HG03457 (cell line): ENCODE data around the gene RAC2.

Experiments used
- ATAC-seq: cut with Tn5 transposase; IDR thresholded peaks from one replicate; pipeline ENCODE4 v1.9.1; 2021; ENCODE audit warnings: moderate number of reproducible peaks; ENCODE audit not compliant: unreplicated experiment

The RAC2 gene

DNA sequence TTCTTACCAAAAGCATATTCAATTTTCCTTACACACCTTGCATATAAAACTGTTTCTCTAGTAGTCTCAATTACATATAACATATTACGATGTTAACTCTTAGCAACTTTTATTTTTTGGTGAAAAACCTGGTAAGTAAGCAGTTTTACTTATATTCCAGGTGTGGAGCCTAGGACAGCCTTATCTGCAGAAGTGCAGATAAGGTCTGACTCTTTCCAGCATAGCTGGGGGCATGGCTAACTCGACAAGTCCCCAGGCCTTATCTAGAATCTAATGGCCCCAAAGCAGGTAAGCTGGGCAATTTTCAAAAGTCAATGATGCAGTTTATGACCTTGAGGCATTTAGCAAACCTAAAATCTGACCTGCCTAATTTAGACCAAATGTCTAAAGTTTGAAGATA is 51.9 kb downstream of the RAC2 start:
- ATAC-seq = no peak

DNA sequence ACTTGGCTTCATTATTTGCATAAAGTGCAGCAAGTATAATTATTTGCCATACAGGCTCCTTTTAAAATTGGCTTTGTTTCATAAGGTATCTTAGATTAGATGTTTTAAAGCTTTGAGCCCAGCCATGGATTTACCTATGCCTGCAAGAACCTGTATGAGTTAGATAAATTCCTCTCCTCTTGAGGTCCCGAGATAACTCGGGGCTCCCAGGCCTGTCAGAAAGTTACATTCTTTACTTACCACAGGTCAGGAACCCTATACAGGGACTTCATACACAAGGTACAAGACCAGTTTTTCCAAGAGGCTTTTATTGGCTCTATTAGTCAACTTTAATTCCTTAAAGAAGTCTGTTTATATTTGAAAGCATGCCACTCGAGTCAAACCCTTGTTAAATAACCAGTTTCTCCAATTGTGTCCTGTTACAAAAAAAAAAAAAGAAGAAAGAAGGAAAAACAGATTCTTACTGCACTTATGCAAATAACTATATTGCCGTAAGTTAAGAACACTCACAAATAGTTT is 53.7 kb downstream of the RAC2 start:
- no peak for ATAC-seq

DNA sequence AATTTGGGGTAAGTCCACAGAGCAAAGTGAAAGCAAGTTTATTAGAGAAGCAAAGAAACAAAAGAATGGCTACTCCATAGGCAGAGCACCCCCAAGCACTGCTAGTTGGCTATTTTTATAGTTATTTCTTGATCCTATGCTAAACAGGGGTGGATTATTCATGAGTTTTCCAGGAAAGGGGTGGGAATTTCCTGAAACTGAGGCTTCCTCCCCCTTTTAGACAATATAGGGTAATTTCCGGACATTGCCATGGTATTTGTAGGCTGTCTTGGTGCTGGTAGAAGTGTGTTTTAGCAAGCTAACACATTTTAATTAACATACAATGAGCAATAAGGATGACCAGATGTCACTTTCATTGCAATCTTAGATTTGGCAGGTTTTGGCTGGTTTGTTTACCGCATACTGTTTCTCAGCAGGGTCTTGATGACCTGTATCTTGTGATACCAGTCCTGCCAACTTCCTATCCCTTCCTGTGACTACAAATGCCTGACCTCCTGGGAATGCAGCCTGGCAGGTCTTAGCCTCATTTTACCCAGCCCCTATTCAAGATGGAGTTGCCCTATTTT is 55.1 kb downstream of the RAC2 start:
- ATAC-seq = no peak

DNA sequence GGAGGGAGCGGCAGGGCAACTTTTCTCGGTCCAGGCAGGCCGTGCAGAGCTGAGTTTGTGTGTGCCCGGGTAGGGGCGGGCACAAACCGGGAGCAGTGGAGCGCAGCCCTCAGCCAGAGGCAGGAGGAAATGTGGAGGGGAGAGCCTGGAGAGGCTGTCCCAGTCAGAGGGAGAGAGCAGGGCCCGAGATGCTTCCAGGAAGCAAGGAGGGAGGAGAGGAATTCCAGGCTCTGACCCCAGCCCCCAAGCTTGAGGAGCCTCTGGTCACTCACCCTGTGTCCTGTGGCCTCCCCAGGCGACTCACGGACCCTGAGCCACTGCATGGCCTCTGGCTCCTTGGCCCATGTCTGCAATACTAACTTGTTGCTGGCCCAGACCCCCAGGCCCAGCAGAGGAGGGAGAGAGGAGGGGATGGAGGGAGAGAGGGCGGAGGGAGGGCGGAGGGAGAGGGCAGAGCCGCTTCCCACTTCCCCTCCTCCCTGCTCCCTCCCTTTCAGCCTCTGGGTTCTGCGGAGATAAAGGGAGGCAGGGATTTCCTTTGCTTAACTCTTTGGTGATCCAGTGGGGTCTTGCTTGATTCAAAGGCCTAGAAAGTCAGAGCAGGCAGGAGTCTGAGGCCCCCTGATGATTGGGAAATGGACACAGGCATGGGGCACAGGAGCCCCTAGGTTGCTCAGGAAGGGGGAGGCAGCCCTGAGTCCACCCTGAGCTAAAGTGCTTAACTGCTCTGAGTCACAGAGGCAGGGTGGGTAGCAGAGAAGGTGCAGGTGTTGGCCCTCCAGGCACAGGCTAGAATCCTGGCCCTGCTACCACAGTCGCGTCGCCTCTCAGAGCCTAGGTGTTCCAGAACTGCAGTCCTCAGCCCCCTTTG is 55.9 kb downstream of the RAC2 start, which contains the start of gene C1QTNF6:
Gene C1QTNF6 (minus strand): TSS at position 357 of the 871 bp plus-strand sequence. CDS start 34 bp downstream, at position 323.
- no peak for ATAC-seq

DNA sequence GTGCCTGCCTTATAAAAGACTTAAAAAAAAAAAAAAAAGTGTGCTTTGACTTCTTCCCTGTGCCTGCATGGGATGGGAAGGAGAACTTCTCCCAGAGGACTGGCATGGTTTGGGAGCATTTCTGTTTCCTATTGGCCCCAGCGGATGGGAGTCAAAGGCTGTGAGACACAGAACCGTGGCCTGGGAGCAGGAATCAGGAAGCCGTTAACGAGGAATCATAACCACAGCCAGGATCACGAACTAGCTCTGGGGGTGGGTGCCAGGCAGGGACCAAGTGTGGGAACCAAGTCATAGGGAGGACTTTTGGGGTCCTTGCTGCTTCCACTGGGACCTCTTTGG is 56.5 kb downstream of the RAC2 start:
- no peak for ATAC-seq

DNA sequence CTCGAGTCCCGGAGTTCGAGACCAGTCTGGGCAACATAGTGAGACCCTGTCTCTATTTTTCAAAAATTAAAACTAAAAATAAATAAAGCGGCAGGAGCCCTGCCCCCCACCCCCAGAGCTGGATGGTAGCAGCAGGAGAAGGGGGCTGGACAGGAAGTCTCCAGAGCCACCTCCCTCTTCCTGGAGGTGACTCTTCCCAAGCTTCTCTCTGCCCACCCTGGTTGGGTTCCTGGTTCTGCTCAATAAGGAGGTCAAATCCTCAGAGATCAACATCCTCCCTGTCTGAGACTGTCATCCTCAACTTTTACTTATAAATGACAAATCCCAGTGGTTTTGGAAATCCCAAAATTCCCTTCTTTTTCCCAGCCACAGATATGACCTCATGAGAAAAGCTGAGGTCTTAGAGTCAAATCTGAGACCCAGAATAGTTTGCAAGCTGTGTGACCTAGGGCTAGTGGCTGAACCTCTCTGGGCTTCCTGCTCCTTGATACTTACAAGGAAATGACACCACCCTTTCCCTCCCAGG is 57.0 kb downstream of the RAC2 start:
- no peak for ATAC-seq

DNA sequence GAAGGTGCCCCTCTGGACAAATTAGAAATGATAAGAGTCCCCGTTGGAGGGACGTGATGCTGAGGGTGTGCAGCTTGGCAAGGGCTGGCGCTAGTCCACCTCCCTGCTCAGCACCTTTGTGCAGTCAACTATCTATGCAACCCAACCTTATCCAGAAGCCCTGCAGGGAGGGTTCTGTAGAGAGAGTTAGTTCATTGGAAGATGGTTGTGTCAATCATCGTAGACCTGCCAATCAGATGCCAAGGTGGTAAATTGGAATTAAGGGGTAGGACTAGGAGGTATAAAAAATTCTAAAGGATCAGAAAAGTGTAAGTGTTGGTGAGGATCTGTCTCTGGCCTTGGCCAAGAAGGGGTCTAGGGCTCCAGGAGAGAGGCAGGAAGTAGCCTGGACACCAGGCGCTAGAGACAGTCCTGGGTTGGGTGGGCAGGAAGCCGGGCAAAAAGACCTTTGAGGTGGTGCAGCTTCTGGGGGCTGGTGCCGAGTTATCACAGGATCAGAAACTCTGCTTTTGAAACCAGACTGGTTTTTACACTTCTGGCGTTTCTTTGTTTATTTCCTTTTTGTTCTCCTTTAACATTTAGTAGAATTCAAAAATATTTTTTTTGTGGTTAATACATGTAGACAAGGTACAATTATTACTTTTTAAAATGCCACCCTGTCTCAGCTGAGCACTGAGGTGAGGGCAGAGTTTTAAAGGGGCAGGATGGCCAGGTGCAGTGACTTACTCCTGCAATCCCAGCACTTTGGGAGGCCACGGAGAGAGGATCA is 57.7 kb downstream of the RAC2 start:
- ATAC-seq = no peak

DNA sequence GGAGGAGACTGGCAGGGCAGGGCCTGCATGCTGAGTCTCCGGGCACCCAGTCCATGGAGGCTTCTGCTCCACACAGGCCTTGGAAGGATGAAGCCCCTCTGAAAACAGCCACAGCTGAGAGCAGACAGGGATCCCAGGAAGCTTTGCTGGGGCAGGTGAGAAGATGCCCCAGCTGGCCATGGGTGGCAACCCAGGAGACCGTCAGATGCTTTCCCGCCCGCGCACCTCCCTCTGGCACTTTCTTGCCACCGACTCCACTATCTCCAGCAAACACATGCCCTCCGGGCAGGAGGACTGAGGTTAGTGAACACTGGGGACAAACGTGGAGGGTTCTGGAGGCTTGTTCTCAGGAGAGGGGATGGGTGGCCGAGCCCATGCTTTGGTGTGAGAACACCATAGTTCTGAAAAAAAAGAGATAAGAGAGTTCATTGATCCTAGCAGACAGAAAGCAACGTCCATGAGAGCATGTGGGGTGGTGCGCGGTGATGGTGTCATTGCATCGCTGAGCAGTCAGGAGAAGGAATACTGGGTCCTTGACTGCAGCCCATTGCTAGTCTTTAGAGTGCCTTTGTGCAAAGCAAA is 58.3 kb downstream of the RAC2 start:
- no peak for ATAC-seq

DNA sequence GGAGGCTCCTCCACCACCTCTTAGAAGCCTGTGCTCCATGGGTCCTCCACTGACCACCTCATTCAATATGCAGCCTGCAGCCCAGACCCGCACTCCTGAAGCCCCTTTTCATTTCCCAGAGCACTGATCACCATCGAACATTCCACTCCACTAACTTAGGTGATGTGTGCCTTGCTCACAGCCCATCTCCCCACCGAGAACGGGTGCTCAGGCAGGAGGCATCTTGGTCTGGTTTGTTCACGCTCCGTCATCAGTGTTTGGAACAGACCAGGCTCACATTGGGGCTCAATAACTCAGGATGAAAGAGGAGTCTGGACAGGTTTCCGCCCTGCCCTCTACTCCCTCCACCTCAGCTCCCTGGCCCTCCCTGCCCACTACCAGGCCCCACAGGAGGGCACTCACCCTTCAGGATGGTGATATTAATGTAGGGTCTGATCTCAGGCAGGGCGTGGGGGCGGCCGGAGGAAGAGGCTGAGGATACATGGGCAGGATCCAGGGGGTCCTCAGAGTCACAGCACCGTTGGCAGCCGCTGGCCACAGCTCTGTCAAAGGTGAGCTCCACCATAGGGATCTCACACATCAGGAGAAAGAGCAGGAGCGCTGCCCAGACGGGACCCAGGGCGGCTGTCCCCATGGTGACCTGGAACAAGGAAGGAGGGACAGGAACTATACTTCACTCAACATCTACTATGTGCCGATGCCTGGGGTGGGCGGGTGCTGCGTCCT is 59.1 kb downstream of the RAC2 start:
- ATAC-seq = no peak

DNA sequence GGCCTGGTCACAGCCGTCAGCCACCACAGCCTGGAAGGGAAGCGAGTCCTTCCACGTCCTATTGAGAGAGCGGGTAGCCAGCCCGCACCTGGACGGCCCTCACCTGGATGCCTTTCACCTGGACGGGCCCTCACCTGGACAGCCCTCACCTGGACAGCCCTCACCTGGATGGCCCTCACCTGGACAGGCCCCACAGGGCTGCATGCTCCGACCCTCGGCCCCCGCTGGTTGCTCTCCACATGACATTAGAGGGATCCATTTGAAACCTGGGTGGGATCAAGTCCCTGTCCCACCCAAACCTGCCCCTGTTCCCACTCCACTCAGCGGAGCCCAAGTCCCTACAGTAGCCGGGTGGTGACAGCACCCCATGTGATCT is 59.7 kb downstream of the RAC2 start:
- ATAC-seq = no peak

DNA sequence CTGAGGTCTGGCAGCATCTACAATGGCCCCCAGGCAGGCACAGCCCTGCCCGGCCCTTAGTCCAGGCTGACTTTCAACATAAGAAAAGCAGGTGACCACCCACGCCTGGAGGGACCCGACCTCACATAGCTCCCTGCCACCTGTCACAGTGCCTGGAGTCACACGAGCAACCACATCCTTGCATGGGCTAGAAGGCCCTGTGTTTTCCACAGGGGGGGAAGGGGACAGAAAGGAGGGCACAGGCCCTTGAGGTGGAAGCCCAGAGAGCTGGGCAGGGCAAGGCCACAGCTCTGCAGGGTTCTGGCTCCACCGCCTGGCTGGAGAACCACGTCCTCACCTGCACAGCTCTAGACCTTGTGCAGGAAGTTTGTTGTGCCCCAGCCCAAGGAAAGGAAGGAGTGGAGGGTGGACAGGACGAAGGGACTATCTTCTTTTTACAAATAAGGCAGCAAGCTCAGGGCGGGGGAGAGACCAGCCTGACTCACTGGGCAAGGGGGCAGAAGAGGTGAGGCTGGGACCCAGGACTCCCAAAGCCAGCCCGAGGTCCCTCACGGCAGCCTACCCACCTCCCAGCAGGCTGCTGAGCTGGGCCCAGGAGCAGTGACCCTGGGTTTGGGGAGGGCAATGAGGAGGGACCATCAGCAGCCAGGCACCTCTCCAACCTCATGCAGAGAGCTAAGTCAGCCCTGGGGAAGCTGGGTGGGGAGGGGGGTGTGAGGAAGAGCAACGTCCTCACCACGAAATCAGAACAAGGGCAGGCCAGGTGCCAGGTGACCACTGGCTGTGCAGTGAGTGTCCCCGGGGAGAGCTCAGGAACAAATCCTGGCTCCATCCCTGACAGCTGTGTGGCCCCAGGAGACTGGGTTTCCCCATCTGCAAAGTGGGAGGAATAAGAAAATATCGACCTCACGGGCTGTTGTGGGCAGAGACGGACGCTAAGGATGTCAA is 60.4 kb downstream of the RAC2 start:
- ATAC-seq = no peak

DNA sequence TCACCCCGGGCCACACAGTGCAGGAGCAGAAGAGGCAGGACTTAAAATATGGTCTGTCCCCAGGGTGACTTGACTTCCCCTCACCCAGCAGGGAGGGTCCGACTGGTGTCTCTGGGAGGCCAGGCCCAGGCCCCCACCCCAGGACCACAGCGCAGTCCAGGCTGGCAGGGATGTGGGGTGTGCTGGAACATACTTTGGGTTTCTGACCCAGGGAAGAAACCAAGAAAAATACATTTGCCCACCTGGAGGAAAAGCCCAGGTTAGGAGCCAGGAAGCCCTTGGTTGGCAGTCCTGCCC is 61.2 kb downstream of the RAC2 start:
- ATAC-seq = no peak

DNA sequence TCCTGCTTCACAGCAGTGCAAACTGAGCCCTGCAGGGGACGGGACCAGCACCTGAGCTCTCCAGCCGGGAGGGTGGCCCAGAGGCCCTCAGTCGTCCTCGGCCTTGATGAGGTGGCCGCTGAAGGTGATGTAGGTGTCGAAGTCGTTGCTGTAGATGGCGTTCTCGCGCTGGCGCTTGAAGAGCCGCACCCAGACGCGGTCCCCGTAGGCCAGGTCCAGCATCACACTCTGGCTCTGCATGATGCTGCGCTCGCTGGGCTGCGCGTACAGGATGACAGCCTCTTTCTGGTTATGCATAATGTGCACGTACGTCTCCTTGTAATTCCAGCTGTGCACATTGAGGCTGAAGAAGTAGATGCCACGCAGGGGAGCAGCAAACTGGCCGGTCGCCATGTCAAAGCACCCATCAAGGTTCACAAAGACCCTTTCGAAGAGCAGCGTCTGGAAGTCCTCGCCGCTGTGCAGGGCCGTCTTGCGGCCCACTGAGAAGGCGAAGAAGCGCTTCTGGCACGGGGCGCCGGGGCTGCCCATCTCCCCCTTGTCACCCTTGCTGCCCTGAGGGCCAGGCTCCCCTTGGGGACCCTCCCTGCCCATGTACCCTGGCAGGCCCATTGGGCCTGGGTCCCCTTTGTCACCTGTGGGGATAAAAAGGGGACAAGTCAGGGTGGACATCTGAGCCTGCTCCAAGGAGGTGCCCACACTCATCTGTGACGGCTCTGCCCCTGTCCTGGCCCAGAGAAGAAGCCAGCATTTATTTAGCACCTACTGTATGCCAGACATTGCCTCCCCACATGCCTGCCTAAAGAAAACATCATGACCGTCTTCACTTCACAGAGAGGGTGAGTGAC is 61.7 kb downstream of the RAC2 start:
- ATAC-seq = no peak

DNA sequence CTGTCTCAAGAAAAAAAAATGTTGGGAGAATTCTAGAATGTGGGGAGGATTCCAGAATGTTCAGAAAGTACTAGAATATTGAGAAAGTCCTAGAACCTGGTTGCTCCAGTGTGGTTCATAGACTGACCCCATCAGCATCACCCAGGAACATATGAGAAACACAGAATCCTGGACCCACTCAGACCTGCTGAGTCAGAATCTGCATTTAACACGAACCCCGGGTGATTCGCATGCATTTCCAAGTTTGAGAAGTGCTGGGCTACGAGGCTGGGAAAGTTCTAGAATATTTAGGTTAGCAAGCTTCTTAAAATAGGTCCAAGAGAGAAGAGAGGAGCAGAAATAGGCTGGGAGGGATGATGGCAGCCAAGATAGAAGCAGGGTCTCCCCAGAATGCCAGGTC is 62.4 kb downstream of the RAC2 start:
- ATAC-seq = no peak

DNA sequence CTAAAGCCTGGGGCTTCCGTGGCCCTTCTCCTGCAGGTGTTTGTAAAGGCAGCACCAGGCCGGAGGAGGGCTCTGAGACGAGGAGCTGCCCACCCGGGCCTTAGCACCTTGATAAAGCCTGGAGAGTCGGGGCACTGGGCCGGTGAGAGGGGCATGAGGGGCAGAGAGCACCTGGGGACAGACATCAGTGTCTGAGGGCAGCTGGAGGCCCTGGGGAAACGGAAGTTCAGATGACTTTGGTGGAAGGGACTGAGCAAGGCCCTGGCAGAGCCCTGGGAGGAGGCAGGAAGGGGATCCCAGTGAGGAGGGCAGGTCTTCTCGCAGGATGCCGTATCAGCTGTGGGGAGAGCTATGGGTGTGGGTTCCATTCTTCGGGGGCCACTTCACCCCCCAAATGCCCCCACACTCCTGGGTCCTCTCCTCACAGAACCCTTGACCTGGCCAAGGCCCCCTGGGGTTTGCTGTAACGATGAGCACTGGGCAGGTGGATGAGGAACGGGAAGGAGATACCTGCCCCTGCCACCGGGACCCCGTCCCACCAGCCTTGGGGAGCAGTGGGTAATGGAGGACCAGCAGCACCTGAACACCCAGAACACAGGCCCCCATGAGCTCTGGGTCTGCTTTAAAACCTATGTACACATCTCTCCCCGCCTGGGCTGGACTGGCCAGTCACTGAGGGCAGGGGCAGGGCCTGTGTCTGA is 63.4 kb downstream of the RAC2 start:
- no peak for ATAC-seq

DNA sequence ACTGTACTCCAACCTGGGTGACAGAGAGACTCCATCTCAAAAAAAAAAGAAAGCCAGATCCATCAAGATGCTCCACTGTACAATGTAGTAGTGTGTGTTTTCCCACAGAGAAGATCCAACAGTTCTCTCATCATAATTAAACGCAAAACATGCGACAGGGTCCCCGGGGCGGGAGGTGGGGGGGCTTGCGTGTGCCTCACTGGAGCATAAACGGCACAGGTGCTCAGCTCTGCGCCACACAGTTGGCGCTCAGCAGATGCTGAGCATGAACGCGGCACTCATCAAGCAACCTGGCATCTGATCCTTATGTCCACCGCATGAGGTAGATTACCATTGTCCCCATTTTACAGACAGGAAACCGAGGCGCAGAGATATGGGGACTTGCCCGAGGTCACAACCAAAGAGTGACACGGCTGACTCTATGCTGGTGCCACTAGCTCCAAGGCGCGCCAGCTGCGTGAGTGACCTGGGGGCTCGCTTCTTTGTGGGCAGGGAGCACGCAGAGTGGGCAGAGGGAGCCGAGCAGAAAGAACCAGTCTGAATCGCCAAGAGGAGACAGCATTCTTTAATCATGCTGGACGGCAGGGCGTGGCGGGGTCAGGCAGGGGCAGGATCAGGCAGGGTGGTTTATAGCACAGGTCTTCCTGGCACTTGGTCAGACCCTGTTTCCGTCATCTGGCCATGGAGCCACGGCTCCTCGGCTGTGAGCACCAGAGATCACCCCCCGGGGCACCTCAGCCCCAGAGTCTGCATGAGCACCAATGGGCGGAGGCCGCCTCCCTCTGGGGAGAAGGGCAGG is 64.2 kb downstream of the RAC2 start:
- ATAC-seq = no peak

DNA sequence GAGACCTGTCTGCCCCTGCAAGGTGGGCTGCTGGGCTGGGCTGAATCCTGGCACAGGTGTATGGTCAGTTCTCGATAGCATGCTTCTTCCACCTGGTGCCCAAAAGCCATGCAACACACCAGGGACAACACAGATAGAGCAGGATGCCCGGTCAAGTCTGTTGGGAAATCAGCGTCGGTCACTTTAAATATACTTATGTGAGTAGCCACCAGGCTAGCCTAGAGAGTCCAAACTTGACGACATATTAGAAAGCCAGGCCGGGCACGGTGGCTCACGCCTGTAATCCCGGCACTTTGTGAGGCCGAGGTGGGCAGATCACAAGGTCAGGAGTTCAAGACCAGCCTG is 65.0 kb downstream of the RAC2 start:
- ATAC-seq = no peak
